Activated T-cell treated with anti-CD3 and anti-CD28 coated beads, Interleukin-2, amount 50 U/mL, for 24 hours (primary cell): ENCODE measurements around the gene SEC23A.

Source experiments
- DNase-seq: peaks from one replicate; pipeline ENCODE4 v3.0.0-alpha.2; 2020
- H3K27ac Mint-ChIP-seq: 2 replicates; pipeline ENCODE4 v1.8.0; 2020; ENCODE audit warnings: mild to moderate bottlenecking, mixed read lengths
- H3K27me3 Mint-ChIP-seq: 2 replicates; pipeline ENCODE4 v1.8.0; 2020; ENCODE audit warnings: mixed read lengths
- H3K36me3 Mint-ChIP-seq: 2 replicates; pipeline ENCODE4 v1.8.0; 2020; ENCODE audit warnings: low read depth, mixed read lengths
- H3K4me1 Mint-ChIP-seq: 2 replicates; pipeline ENCODE4 v1.8.0; 2020; ENCODE audit warnings: low read depth, mixed read lengths
- H3K4me3 Mint-ChIP-seq: 2 replicates; pipeline ENCODE4 v1.8.0; 2020; ENCODE audit warnings: mild to moderate bottlenecking, moderate library complexity, mixed read lengths
- H3K9me3 Mint-ChIP-seq: 2 replicates; pipeline ENCODE4 v1.8.0; 2020; ENCODE audit warnings: mixed read lengths

Gene SEC23A

GRCh38 chr14:38999949-39000348 is 103.1 kb downstream of the SEC23A start:
- H3K4me1 Mint-ChIP-seq = no peaks in the 10 kb centered on the region
- no peaks in the 10 kb centered on the region for H3K36me3 Mint-ChIP-seq
- no peak overlapping the region for H3K4me3 Mint-ChIP-seq
- no peak overlapping the region for H3K27ac Mint-ChIP-seq
- no peak for DNase-seq
- H3K9me3 Mint-ChIP-seq = no peaks in the 10 kb centered on the region
- H3K27me3 Mint-ChIP-seq = peaks cover 6% of the 10 kb centered on the region

- Mint-ChIP-seq H3K36me3 (no peaks in the 10 kb centered on the region), H3K27me3 (peaks cover 2% of the 10 kb centered on the region), H3K27ac (no peak overlapping the region), H3K9me3 (no peaks in the 10 kb centered on the region), H3K4me3 (no peak overlapping the region), H3K4me1 (peaks cover 2% of the 10 kb centered on the region)
- no peak for DNase-seq
These were observed 108.3 kb downstream of the SEC23A start for GRCh38 chr14:38994731-38995130.

- H3K4me1 Mint-ChIP-seq = peaks cover 6% of the 10 kb centered on the region
- no peaks in the 10 kb centered on the region for H3K9me3 Mint-ChIP-seq
- no peaks in the 10 kb centered on the region for H3K36me3 Mint-ChIP-seq
These were observed 109.1 kb downstream of the SEC23A start for GRCh38 chr14:38993981-38994380.

GRCh38 chr14:38992067-38992844 is 110.8 kb downstream of the SEC23A start:
- peaks cover 2% of the 10 kb centered on the region for H3K27me3 Mint-ChIP-seq
- H3K27ac Mint-ChIP-seq = no peak overlapping the region
- no peaks in the 10 kb centered on the region for H3K9me3 Mint-ChIP-seq

More at GRCh38 chr14:38993981-38994380, 109.1 kb downstream of the SEC23A start:
- DNase-seq = no peak
- H3K27me3 Mint-ChIP-seq = peaks cover 2% of the 10 kb centered on the region
- H3K27ac Mint-ChIP-seq = no peak overlapping the region
- no peak overlapping the region for H3K4me3 Mint-ChIP-seq

GRCh38 chr14:38991299-38991698 is 111.7 kb downstream of the SEC23A start:
- H3K36me3 Mint-ChIP-seq = no peaks in the 10 kb centered on the region
- H3K27ac Mint-ChIP-seq = no peak overlapping the region
- H3K4me1 Mint-ChIP-seq = peaks cover 6% of the 10 kb centered on the region
- no peak for DNase-seq
- no peak overlapping the region for H3K4me3 Mint-ChIP-seq
- peaks cover 2% of the 10 kb centered on the region for H3K27me3 Mint-ChIP-seq
- H3K9me3 Mint-ChIP-seq = no peaks in the 10 kb centered on the region

More at GRCh38 chr14:38992067-38992844, 110.8 kb downstream of the SEC23A start:
- no peak for DNase-seq
- Mint-ChIP-seq H3K4me1 (peaks cover 6% of the 10 kb centered on the region), H3K4me3 (no peak overlapping the region), H3K36me3 (no peaks in the 10 kb centered on the region)

GRCh38 chr14:38989922-38990546 is 113.0 kb downstream of the SEC23A start:
- H3K4me1 Mint-ChIP-seq = peaks cover 6% of the 10 kb centered on the region
- no peak for DNase-seq
- H3K27ac Mint-ChIP-seq = no peak overlapping the region
- H3K36me3 Mint-ChIP-seq = no peaks in the 10 kb centered on the region
- no peaks in the 10 kb centered on the region for H3K9me3 Mint-ChIP-seq
- H3K27me3 Mint-ChIP-seq = no peaks in the 10 kb centered on the region
- no peak overlapping the region for H3K4me3 Mint-ChIP-seq

- no peak for DNase-seq
- no peak overlapping the region for H3K4me3 Mint-ChIP-seq
- no peaks in the 10 kb centered on the region for H3K36me3 Mint-ChIP-seq
- H3K9me3 Mint-ChIP-seq = no peaks in the 10 kb centered on the region
- H3K4me1 Mint-ChIP-seq = peaks cover 6% of the 10 kb centered on the region
- no peak overlapping the region for H3K27ac Mint-ChIP-seq
- peaks cover 7% of the 10 kb centered on the region for H3K27me3 Mint-ChIP-seq
These were observed 115.3 kb downstream of the SEC23A start for GRCh38 chr14:38987781-38988180.

- Mint-ChIP-seq H3K36me3 (no peaks in the 10 kb centered on the region), H3K27me3 (peaks cover 24% of the 10 kb centered on the region), H3K4me1 (no peaks in the 10 kb centered on the region), H3K4me3 (no peak overlapping the region), H3K9me3 (peaks cover 2% of the 10 kb centered on the region), H3K27ac (no peak overlapping the region)
- DNase-seq = no peak
These were observed 120.2 kb downstream of the SEC23A start for GRCh38 chr14:38982837-38983236.

GRCh38 chr14:38982278-38982677 is 120.8 kb downstream of the SEC23A start:
- Mint-ChIP-seq H3K4me3 (no peak overlapping the region), H3K4me1 (no peaks in the 10 kb centered on the region), H3K27me3 (peaks cover 26% of the 10 kb centered on the region), H3K27ac (no peak overlapping the region), H3K36me3 (no peaks in the 10 kb centered on the region), H3K9me3 (peaks cover 2% of the 10 kb centered on the region)
- DNase-seq = no peak
